GM18909 (cell line): Measurements from ENCODE around the gene ZNF324B.
"Not testable (repeated sequence)": the region's sequence is repeated elsewhere in the genome, so short reads cannot be mapped to it uniquely, and the experiment has no call there.

Source experiments
- ATAC-seq: cut with Tn5 transposase; IDR thresholded peaks from one replicate; pipeline ENCODE4 v1.9.1; 2021; ENCODE audit warnings: mild to moderate bottlenecking; ENCODE audit not compliant: unreplicated experiment, poor library complexity

The ZNF324B gene

DNA sequence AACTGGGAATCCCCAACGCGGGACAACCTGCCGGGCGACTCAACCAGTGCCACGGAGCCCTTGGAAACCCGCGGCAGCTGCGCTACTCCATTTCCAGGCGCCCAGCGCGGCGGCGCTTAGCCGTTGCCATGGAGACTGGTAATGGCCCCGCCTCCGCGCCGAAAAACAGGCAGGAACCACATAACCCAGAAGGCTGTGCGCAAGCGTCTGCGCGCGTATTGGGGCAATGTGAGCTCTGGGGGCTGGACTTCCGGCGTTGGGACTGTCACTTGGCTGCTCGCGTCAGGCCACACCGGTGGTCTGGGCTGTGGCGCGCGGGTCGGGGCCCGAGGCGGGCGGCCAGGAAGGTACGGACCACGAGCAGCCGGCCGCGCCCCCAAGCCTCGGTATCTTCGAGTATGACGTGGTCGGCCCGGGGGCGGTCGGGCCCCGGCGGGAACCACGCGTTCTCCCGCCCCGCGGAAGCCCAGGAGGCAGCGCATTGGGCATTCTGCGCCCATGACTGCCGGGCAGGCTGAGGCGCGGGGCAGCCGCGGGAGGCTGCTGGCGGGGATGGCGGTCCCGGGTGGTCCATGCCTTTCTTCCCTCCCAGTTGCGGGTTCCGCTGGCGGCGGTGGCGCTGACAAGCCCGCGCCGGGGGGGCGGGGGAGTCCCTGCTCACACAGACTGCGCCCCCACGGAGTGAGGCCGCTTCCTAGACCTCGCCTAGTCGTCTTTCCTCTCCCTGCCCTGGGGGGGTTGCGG is at the start of gene ZNF324B:
Gene ZNF324B, plus strand, starts transcription at position 265 of the 744 bp plus-strand sequence. CDS start 2,080 bp downstream, outside the sequence.
- peak; percentile 93 for ATAC-seq

- no peak for ATAC-seq
Measured at GRCh38 chr19:58401840-58402421, 49.5 kb upstream of the ZNF324B start.

DNA sequence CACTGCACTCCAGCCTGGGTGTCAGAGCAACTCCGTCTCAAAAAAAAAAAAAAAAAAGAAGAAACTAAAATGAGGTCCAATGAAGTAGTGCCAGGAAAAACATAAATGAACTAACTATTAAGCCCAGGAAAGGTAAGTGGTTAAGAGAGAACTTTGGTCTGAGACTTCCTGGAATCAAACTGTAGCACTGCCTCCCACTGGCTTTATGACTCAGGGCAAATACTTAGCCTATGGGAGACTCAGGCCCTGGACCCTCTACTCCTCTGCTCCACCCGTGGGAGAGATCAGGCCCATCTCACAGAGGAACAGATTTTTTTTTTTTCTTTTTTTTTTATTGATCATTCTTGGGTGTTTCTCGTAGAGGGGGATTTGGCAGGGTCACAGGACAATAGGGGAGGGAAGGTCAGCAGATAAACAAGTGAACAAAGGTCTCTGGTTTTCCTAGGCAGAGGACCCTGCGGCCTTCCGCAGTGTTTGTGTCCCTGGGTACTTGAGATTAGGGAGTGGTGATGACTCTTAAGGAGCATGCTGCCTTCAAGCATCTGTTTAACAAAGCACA is 47.4 kb upstream of the ZNF324B start:
- not testable (repeated sequence) for ATAC-seq

DNA sequence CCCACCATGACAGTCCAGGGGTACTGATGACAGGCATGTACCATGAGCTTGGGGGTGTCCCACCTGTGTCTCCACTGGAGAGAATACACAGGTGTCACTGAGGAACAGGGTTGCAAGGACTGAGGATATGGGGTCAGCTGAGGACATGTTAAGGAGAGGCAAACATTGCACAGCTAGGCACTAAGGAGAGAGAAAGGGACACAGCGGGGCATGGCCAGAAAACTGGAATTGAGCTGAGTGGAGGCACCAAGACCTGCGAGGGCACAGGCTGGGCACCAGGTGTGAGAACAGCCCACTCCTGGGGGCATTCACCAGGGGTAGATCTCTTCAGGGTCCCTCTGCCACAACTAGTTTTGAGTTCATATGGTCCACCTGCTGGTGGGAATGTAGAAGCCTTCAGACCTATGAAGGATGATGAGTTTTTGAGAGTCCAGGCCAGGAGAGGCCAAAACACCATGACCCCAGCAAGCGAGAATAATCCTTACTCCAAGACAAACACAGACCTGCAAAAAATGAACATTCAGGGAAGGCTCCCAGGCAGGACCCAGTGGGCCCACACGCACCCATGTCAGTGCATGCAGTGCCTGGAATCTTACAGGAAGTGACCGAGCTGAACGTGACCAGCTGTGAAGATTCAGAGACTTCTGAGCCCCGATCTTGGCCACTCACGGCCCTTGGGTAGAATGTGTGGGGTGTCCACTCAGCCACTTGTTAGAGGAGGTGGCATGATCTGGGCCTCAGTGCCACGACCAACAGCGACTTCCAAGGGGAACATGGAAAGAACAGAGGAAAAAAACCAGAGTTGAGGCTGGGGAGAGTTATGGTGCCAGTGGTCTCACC is 44.4 kb upstream of the ZNF324B start:
- ATAC-seq = no peak

DNA sequence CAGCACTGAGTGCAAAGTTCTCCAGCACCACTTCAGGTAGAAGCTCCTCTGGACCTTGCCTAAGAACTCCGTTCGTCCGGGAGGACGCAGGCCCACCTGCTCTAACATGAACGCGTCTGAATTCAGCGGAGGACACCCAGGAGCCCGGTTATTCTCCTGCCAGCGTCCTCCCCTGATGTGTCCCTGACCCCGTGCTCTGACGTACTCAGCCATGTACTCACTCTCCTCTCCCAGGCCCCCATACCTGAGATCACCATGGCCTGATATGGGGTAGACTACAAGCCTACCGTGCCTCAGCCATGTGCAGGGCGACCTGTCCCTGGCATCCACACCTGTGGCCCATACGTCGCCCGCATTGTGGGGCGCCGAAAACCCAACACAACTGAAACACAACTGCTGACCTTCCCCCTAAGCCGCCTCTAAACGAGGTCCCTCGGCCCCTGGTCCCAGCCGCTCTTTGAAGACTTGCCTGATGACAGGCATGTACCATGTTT is 43.7 kb upstream of the ZNF324B start:
- ATAC-seq = peak; percentile 4

DNA sequence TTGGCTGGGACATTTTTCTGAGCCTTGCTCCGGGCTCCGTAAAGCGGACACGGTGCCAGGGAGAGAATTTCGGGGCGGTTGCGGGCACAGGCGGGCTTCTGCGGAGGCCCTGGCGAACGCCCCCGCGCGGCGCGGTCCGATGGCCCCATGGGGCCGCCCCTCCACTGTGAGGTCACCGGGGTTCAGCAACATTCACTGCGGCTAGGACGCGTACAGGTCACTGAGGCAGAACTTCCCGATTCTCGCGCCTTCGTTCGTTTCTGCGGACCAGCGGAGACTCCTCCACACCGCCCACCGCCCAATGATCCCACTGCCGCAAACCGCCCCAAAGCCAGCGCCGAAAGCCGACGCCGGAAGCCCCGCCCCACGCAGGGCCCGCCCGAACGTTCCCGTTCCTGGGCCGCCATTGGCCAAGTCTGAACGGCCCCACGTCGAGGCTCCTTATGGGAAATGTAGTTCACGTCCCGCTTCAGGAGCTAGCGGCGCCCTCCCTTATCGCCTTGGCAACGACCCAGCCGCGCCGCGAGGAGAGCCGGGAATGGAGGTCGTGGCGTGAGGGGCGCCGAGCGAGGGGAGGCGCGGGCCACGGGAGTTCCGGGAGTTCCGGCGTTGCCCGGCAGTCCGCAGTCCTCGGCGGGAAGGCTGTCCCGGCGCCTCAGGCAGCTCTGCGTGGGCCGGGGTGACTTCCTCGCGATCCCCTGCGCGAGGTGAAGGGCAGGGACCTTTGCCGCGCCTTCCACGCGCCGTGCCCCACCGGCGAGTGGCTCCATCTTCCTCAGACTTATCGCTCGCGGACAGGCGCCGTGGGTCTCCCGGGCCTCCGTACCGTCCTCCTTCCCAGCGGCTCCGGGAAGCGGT is 43.0 kb upstream of the ZNF324B start, which contains the start of gene ZNF584:
Gene ZNF584, plus strand, starts transcription at position 498 of the 858 bp plus-strand sequence. CDS start 499 bp downstream, outside the sequence.
- peak; percentile 92 for ATAC-seq

DNA sequence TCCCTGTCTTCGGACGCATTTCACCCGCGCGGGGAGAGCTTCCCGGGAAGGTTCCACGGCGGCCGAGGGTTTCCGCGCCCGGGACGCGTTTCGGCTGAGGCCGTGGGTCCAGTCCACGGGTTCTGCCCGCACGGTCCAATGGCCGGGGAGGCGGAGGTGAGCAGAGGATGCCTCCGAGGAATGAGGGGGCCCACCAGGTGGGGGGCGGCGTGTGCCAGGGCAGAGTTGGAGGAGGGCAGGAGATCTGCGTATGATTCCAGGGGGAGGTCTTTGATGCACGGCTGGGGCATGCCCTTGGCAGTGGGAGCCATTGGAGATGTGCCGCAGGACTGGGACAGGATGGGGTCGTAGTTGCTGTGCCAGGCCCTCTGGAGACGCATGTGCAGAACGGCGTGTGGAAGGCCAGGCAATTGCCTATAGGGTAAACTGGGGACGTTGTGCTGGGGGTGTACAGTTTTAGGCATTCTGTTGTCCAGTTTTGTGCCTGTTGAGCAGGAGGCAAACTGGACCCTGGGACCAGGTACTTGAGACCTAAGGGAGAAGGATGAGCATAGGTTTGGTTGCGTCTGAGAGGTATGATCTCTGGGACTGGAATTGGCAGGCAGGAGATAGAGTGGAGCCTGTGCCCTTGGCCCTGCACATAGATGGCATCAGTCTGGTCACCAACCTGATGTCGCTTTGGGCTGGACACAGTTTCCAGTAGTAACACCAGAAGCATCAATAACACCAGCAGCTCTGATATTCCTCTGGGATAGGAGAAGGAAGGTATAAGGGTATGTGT is 42.2 kb upstream of the ZNF324B start:
- peak; percentile 17 for ATAC-seq

DNA sequence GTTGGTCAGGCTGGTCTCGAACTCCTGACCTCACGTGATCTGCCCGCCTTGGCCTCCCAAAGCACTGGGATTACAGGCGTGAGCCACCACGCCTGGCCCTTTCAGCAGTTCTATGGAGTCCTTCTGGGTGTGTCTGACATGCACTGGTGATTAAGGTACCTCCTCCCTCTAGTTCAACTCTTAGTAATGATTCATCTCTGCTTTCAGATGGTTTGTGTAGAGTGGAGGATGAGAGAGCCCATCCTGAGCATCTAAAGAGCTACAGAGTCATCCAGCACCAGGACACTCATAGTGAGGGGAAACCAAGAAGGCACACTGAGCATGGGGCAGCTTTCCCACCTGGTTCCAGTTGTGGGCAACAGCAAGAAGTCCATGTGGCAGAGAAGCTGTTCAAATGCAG is 34.8 kb upstream of the ZNF324B start:
- ATAC-seq = no peak

- ATAC-seq = no peak
Measured at GRCh38 chr19:58417071-58417470, 34.4 kb upstream of the ZNF324B start.

GRCh38 chr19:58428617-58429016 is 22.8 kb upstream of the ZNF324B start:
- ATAC-seq = no peak

- ATAC-seq = no peak
Measured at GRCh38 chr19:58429745-58430144, 21.7 kb upstream of the ZNF324B start.

GRCh38 chr19:58434217-58434616 is 17.2 kb upstream of the ZNF324B start:
- ATAC-seq = no peak

DNA sequence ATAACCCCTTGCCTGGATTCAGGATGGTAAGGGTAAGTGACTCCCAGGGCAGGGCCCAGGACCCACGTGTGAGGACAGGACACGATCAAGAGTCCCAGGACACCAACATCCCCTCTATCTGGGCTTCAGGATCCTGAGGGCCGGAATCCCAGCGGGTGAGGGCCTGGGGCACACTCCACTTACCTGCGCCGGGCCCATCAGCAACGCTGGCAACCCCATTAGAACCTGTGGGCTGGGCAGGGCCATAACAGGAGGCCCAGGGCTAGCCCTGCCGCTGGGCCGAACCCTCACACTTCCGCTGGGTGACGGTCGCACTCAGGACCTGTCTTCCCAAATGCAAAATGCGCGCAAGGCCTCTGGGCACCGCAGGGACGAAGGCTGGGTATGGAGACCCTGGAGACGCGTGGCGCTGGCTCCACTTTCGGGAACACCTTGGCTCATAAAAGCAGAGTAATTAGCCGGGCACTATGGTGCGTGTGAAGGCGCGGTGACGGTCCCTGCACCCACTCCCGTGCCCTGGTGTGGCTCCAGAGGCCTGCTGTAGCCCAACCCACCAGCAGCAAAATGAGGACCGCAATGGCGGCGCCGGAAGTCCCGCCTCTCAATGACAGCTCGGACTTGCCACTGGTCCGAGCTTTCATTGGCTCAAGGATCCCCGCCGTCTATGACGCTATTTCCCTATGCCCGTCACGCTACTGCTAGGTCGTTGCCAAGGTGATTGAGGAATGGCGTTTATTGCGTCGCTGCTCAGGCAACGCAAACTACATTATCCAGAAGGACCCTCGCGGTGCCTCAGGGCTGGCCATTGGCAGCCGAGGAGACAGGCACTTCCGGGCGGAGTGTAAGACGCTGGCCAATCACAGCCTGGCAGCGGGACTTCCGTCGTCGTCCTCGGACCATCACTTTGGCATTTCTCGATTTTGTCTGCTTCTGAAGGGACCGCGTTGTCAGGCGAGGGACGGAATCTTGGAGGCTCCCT is 11.6 kb upstream of the ZNF324B start, which contains the start of gene ZNF132:
Gene ZNF132, minus strand, starts transcription at position 578 of the 979 bp plus-strand sequence. Its CDS starts 332 bp downstream, at position 246.
- ATAC-seq = peak; percentile 96

GRCh38 chr19:58440556-58440955 is 10.9 kb upstream of the ZNF324B start:
- no peak for ATAC-seq

- not testable (repeated sequence) for ATAC-seq
Measured at GRCh38 chr19:58442986-58443385, 8.4 kb upstream of the ZNF324B start.

GRCh38 chr19:58448860-58449259 is 2.6 kb upstream of the ZNF324B start:
- ATAC-seq = not testable (repeated sequence)

GRCh38 chr19:58449980-58450379 is 1.4 kb upstream of the ZNF324B start:
- ATAC-seq = not testable (repeated sequence)
